HG03039 (cell line): ENCODE measurements around the gene P2RY6.

Experiments
- ATAC-seq: cut with Tn5 transposase; IDR thresholded peaks from one replicate; pipeline ENCODE4 v1.9.1; 2021; ENCODE audit warnings: mild to moderate bottlenecking, moderate library complexity; ENCODE audit not compliant: unreplicated experiment

Gene P2RY6

DNA sequence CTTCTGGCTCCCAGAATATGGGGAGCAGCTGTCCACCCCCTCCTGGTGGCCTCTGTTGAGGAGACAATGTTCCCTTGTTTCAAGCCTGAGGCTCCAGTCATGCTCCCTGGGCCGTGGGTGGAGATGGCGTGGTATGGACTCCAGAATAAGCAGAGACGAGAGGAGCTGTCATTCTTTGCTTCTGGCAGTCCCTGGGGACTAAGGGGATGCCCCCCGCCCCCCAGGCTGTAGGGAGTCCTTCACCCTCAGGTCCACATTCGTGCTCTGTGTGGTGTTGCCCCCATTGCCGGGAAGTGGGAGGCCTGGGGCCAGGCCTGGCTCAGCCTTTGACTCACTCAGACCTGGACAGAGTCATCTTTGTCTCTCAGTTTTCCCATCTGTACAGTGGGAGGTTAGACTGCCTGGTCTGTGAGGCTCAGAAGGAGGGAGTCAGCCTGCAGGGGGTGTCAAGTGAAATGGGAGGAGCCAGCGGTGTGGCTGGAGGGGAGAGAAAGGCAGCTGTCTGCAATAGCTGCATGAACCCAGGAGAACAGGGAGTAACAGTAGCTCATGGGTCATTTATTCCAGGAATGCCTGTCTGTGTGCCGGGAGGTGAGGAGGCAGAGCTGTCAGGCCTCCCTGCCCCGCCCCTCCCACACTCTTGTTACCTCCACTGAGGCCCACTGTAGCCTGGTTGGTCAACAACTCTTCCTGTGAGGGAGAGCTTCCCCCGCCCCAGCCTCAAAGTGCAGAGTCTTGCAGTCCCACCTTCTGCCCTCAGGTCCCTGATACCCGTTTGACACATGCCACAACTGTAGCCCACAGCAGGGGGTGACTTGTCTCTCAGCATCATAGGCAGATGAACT is 42.2 kb downstream of the P2RY6 start:
- ATAC-seq: peak; percentile 44

DNA sequence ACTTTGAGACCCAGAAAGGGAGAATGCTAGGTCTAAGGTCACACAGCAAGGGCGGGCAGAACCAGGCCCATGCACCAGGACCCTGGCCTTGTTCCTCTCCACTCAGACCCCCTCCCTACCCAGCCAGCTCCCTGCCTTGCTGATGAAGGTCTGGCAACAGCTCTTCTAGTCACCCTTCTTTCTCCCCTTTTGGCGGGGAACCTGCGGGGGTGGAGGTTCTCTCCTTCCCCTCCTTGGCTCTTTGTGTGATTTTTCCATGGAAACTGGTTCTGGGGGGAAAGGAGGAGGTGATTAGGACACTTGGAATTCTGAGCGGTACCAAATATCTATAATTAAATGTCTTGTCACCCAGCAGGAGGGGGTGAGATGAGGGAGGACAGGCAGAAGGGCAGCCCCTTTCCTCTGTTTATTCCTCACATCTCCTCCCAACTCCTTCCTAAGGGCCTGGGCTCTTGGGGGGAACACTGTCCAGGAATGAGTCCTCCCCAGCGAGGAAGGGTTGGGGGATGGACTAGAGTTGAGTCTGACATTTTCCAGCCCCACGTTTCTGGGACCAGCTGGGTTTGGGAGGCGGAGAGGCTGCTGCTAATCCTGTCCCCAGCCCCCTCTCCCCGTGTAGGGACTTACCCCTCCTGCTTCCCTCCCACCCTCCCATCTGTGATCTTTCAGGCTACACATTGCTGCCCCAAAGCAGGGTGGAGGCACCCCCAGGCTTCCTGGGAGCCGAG is 43.3 kb downstream of the P2RY6 start:
- no peak for ATAC-seq

DNA sequence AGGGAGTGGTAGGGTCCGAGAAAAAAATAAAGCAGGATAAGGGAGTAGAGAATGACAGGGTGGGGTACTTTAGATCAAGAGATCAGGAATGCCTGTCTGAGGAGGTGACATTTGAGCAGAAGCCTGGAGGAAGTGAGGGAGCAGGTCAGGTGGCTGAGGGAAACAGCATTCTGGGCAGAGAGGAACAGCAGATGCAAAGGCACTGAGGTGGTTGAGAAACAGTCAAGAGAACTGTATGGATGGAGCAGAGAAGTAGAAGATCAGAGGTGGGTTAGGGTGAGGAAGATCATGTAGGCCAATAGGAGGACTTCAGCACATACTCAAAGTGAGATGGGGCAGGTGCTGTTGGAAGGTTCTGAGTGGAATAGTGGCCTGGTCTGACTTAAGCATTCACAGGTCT is 44.3 kb downstream of the P2RY6 start:
- ATAC-seq: no peak

DNA sequence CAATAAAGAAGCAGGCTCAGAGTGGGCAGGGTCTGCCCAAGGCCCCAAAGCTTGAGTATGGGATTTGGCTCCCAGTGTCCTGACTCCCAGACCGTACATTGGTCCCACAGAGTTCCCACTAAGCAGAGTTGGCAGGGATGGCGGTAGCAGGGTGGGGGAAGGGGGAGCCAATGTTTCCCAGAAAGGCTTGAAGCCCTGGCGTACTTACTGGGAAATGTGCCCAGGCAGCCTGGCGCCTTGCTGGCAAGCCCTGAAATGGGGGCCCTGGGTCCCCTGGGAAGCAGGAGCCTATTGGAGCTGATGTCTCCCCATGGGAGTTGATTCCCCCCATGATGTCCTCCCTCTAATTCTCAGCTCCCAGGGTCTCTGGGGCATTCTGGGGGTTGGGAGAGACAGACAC is 45.2 kb downstream of the P2RY6 start:
- no peak for ATAC-seq

DNA sequence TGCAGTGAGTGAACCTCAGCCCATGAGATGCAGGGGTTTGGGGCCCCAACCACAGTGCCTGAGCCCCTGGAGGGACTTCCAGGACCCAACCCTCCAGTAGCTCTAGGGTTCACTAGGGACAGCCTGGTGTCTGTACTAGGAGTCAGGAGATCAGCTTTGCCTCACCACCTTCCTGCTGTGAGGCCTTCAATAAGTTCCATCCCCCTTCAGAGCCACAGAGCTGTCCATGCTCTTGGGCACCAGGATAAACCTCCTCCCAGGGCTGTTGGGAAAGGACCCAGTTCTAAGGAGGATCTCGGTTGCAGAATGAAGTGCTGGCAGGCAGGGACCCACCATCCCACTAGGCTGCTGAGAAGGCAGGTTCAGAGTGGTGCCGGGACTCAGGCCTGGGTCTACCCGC is 45.7 kb downstream of the P2RY6 start:
- no peak for ATAC-seq

DNA sequence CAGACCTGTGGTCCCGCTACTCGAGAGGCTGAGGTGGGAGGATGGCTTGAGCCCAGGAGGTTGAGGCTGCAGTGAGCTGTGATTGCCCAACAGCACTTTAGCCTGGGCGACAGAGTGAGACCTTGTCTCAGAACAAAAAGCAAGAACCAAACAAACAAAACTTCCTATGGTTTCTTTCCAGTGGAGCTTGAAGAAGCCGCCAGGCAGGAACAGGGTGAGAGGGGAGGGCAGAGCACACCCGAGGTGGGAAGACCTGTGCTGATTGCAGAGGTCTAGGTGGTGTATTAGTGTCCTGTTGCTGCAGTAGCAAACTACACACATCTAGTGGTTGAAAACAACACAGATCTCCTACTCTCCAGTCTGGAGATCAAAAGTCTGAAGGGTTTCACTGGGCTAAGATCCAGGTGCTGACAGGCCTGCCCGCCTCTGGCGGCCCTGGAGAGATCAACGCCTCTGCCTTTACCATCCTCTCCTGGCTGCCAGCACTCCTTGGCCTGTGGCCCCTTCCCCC is 46.4 kb downstream of the P2RY6 start:
- no peak for ATAC-seq

DNA sequence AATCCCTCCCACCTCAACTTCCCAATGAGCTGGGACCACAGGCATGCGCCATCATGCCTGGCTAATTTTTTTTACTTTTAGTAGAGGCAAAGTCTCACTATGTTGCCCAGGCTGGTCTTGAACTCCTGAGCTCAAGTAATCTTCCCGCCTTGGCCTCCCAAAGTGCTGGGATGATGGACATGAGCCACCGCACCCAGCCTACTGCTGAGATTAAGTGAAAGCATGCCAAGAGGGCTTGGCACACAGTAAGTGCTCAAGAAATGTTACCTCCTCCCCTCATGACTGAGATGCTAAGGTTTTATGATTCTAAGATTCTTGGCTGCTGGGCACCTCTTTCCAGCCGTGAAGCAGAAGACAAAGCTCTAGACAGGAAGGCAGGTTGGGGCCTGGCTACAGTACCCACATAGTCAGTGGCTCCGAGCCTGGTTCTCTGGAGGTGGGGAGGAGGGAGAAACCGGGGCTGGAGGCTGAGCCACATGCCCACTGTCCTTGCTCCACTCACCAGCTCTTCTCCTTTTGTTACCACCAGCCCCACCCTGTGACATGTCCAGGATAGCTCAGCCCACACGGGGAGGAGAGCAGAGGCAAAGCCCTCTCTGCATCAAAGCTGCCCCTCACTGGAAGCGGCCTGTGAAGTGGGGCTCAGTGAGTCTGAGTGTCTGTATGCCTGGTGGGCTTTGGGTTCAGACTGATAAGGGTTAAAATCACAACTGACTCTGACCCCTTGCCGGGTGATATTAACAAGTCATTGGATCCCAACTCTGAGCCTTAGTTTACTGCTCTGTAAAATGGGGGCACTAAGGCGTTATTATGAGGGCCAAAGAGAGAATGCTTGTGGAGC is 48.8 kb downstream of the P2RY6 start:
- no peak for ATAC-seq

DNA sequence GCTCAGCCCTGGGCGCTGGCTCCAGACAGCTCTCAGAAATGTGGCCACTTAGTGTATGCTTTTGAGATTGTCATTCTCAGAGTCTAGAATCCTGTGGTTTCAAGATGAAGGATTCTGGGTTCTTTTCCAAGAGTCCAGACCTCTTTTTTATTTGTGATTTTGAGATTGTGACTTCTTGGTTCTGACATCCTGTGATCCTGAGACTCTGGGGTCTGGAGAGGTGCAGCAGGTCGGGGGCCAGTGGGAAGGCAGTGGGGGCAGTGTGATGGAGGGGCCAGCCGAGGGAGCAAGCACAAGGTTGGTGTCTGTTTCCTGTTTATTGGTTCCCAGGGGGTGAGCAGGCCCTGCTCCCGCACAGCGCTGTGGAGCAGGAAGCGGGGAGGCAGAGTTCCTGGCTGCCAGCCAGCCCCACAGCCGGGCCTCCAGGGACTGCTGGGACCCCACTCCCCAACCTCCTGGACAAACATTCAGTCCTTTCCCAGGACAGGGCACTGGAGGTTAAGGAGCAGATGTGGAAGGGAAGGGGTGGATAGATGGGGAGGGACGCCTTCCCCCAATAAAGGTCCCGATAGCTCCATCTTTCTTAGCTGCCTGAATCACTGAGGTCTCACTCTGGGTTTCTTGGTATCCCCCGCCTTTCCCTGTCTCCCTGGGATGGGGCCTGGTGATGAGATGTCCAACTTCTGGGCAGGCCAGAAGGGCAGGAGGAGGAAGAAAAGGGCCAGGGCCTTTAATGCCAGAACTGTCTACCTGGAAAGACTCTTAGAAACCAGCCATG is 49.7 kb downstream of the P2RY6 start:
- no peak for ATAC-seq

DNA sequence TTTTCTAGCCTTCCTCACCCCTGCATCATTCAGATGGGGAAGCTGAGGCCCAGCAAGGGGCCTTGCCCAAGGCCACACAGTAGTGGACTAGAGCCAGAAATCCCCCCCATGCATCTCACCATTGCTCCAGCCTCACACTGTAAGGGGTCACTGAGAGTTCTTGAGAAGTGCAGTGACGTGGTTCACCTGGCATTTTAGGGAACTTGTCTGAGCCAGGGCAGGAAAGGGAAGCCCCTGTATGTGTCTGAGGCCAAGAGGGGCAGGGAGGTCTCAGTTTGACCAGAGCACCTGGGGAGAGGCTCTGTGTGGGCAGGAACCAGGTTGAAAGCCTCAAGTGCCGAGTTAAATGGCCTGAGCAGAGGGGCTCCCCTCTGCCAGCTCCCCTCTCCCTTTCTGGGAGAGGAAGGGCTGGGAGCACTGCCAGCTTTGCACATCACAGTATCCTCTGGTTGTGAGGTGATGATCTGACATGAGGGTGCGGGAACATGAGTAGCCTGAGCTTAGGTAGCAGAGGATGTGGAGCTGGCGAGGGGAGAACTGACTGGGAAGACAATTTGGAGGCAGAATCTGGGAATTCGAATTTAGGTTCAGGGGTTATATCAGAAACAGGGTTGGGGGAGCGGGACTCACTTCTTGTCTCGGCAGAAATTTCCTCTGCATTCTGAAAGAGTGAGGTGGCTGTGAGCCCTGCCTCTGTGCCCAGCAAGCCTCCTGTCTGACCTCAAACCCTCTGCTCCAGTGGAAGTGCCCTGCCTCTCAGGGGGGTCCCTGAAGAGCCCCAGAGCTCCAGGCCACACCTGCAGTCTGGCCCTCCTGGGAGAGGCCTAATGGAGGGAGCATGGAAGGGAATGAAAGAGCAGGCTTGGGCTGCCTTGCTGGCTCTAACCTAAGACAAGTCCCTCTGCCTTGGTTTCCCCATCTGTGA is 50.5 kb downstream of the P2RY6 start:
- ATAC-seq: no peak

DNA sequence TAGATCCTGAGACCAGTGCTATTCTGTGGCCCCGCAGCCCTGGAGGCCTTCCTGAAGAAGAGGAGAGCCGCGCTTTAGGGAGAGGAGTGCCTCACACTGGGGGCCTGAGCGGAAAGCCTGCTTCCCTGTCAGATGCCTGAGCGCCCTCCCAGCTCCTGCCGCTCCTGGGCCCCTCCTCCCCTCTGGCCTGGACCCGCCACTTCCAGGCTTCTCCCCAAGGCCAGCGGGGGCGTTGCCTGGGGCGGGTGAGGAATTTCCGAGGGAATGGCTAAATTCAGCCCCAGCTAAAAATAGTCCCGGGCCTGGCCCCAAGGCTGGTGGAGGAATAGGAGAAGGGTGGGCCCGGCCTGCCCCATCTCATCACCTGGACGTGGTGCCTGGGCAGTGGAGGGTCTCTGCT is 51.3 kb downstream of the P2RY6 start:
- no peak for ATAC-seq

DNA sequence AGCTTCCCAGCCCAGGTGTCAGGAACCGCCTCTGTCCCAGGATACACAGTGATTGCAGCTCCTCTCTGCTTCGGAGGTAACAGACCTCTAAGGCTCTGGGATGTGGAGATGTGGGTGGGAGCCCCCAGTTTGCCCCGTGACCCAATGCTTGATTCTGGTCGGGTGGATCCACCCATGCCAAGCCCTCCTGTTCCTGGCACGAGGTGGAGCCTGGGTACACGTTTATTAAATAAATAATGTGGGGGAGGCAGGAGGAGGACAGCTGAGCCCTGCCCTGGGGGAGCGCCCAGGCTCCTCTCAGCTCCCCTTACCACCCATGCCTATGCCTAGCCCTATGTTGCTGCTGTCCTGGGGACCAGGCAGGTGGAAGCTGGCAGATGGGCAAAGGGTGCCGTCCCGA is 52.0 kb downstream of the P2RY6 start:
- no peak for ATAC-seq

DNA sequence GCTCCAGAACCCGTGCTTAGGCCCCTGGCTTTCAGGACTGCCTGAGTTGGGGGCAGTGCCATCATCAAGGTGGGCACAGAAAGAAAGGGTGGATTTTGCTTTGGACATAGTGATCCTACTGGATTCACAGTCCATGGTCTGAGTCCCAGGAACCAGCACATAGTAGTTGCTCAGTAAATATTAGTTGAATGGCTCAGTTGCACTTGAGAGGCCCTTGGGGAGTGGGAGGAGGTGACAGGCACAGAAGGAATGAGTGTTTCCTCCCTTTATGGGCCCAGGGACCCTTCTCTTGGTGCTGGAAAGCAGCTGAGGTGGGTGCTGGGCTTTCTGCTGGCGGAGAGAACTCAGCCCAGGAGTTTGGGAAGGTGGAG is 52.5 kb downstream of the P2RY6 start:
- no peak for ATAC-seq

DNA sequence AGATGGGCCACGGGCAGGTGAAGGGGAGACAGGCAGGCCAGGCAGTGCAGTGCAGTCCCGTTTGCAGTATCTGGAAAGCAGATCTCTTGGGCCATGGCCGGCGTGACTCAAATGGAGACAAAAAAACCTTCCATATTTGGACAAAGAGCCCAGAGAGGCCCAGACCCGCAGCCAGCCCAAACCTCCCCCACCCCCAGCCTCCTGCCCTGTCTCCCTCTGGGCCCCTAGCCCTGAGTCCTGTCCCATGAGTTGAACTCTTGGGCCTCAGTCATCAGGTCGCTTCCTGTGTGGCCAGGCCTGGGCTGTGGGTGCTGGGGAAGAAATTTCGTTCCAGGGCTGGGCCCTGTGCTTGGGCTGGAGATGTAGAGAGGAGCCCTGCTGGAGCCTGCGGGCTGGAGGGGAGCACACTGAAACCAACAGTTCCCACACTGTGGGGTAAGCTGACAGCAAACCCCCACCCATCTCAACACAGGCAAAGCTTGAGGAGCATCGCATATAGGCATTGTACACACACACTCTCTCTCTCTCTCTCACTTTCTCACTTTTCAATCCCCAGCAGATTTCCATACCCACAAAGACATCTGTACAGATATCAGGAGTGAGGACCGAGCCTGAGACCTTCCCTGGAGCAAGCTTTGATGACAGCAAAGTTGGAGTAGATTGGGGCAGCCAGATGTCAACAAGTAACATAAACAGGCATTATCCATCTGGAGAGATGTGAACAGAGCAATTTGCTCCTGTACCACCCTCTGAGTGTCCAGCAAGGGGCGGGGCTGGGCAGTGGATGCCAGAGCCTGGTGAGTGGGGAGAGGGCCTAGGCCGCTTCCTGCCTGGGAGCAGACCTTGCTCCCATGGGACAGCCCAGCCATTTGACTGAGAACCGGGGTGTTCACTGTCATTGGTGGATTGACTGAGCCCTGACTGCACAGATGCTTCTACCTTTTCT is 53.2 kb downstream of the P2RY6 start:
- peak; percentile 58 for ATAC-seq

DNA sequence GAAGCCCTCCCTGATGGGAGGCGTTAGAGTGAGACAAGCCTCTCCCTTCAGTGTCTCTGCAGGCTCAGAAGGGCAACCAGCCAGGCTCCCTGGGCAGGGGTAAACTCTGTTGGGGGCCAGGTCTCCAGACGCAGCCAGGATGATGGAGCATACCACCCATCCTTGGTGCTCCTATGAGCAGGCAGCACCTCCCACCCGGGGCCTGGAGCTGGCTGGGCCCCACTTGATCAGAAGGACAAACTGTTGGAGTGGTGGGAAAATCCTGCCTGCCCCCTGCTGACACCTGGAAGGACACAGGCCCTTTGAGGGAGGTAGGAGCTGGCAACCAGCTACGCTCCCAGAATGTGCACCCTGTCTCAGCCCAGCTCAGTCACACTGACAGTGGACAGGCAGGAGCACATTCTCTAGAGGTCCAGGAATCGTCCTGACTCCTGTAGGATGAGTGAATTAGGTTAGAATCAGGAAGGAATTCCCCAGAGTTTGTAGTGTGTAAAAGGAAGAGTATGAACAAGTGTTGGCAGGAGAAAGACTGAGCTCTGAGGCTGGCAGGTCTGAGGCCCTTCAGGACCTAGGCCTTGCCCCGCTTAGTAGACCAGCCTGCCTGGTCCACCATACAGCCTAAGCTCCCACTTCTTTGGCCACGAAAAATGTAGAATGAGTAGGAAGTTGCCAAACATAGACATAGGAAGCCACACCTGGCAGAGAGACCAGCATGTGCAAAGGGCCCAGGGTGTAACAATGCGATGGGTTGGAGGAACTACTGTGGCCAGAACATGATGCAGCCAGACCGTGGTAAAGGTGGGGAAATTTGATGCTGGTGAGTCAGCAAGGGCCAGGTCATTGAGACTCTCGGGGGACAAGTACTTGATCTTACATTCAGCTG is 55.0 kb downstream of the P2RY6 start:
- no peak for ATAC-seq

DNA sequence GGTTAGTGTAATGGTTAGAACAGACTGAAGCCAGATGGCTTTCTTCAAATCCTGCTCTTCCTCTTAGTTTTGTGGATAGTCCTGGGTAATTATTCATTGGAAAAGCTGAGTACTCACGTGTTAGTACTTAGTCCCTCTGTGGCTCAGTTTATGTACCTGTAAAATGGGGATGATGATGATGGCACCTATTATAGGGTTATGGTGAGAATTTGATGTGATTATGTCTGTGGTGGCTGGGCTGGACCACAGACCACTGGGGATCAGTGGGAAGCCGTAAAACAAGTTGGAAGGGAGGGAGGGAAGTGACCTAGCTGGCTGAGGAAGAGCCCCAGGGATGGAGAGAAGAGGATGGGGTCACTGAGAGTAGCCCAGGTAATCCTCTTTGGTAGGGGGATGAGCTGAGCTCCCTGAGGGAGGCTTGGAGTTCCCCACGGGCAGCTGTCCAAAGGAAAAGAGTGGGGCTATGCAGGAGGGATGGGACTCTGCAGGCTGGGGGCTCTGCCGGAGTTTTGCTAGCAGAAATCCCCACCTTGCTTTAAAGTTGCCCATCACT is 55.8 kb downstream of the P2RY6 start:
- ATAC-seq: no peak

DNA sequence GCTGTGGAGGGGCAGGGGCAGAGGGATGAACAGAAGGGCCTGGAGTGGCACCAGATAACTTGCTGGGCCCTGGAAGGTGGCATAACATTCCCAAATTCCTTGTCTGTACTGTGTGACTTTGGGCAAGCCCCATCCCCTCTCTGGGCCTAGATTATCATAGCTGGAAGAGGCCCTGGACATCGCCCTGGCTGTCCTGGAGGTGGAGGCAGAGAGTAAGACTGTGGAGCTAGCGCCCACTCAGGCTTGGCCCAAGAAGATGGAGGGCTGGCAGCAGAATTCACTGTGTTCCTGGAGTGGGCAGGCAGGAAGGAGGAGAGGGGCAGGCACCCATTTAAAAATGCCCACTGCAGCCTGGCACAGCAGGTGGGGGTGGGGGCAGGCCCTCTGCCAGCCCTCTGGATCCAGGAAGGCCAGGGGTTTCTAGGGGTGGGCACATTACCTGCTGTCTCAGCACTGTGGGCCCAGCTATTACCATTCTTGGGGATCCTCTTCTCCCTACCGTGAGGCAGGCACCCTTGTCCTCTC is 58.5 kb downstream of the P2RY6 start:
- ATAC-seq: no peak
